T47D (cell line): ENCODE results near the gene MIXL1.

Experiments used
- DNase-seq, 2 experiments: peaks; one replicate each; pipeline versions ENCODE4 v3.0.0 to v3.0.0-alpha.2; 2011 to 2012; ENCODE audit warnings: low read depth in 1 of 2, low spot score in 1 of 2
- JUND ChIP-seq: IDR thresholded peaks from 2 replicates; pipeline ENCODE4 v1.6.1; 2012; ENCODE audit warnings: low read depth
- in situ Hi-C: cut with HindIII; loops from 2 replicates; pipeline ENCODE4 v1.10.0; 2016; ENCODE audit warnings: low sequenced_read_pairs, low pct_unique_long_range_greater_than_20kb

Gene MIXL1

DNA sequence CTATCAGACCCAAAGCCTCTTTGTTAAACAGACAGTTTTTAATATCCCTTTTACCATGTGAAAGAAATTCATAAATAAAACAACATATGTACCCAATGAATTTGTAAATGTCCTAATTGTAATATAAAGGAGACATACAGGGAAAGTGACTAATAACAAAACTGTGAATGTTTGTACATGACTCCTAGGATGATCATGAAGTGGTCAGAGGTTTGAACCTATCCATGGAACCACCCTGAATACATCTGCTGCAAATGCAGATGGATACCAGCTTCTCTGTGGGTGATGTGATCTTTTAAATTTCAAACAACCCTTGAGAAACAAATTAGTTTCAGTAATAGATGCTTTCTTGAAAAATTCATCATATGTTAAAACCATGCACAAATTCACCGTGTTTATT, 20.2 kb upstream of the MIXL1 start:
- in situ Hi-C loops, result no loop called here
- TF ChIP-seq JUND, result no peak

DNA sequence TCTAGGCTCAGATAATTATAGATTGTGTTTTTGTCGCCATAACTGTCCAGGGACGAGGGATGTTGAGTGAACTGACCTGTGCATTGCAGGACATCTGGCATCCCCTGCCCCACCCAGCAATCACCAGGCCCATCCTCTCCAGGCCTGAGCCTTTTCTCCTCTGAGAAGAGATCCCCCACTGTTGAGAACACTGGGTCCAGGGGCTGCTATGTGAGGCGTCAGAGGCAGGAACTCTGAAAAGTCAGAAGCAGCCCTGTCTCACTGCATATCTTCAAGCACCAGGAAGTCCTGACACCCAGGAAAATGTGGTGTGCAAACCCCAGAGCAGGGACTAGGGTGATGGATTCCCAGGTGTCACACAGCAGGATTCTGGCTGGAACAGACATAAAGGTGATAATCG, 19.8 kb upstream of the MIXL1 start:
- DNase-seq, result no peak
- TF ChIP-seq JUND, result no peak
- in situ Hi-C loops, result no loop called here

More for the DNA sequence above, 20.2 kb upstream of the MIXL1 start:
- DNase-seq, result no peak

DNA sequence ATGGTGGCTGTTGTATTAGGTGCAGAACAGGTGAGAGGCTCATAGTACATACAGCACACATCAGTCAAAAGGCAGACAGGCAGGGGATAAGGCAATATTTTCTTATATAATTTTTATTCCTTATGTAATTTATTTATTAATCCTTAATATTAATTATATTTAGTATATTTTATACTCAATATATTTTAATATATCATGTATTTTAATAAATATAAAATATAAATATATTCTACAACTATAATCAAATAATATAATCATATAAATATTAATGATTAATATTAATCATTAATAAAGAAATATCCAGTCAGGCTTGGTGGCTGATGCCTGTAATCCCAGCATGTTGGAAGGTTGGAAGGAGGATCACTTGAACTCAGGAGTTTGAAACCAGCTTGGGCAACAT, 19.3 kb upstream of the MIXL1 start:
- no peak for TF ChIP-seq JUND
- DNase-seq, result no peak
- in situ Hi-C loops, result no loop called here

DNA sequence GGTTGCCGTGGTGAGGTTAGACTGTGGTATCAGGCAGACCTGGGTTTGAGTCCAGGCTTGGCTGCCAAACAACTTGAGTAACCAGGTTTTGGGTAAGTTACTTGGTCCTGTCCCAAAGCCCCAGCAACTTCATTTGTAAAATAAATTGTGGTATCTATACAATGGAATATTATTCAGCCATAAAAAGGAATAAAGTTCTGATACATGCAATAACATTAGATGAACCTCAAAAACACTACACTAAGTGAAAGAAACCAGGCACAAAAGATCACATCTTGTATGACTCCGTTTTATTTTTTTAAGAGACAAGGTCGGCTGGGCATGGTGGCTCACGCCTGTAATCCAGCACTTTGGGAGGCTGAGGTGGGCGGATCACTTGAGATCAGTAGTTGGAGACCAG, 16.4 kb upstream of the MIXL1 start:
- no peak for DNase-seq
- in situ Hi-C loops, result no loop called here
- TF ChIP-seq JUND, result no peak

DNA sequence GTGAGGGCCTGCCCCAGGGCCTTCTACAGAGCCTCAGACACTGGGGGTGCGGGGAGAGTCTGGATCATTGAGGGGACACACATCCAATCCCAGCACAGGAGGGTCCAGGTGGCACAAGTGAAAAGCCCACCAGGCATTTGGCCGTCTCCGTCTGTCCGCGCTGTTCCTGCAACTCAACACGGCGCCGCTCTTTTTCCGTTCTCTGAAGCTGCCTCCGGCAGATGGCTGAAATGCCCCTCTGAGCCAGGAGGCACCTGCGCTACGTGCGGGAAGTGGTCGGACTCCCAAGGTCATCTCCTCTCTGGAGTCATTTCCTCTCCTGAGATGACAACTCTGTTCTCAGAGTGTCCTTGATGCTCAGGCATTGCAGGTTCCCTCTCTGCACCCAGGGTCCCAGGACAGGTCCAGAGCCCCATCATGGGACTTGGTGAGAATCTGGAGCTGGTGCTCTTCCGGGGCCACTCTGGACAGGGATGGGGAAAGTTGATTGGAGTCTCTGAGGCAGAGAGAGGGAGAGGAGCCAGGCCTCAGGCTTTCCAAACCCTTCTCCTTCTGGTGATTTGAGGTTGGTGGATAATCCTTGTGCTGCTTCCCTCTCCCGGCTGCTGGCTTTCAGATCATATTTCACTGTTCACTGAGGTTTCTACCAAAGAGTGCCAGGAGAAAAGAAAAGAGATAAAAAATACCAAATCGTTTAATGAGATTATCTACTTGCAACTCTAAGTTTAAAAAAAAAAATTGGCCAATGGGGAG, 14.0 kb upstream of the MIXL1 start:
- no peak for TF ChIP-seq JUND
- in situ Hi-C loops, result no loop called here
- no peak for DNase-seq

DNA sequence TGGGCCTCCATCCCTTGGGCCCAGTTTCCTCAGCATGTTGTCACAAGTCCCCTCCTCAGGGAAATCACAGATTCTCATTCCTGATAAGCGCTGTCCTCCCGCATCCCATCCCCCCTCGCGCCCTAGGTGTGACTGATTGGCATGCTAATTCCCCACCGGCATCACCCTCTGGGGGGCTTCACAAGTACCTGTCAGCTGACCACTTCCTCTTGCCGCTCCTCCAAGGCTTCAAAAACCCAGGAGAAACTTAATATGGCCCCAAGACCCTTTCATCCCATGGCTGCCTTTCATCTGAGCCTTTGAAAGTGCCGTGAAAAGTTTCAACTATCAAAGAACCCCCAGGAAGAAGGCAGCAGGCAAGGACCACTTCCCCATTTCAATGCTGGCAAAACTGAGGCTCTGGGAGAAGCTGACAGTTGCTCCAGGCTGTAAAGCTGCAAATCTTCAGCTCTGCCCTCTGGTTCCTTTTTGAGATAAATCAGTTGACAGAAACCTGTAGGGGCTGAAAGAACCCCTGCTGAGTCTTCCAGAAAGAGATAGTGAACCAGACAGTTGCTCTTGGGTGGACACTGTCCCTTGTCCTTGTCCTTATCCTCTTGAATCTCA, 12.8 kb upstream of the MIXL1 start:
- no peak for DNase-seq
- in situ Hi-C loops, result no loop called here
- TF ChIP-seq JUND, result no peak

DNA sequence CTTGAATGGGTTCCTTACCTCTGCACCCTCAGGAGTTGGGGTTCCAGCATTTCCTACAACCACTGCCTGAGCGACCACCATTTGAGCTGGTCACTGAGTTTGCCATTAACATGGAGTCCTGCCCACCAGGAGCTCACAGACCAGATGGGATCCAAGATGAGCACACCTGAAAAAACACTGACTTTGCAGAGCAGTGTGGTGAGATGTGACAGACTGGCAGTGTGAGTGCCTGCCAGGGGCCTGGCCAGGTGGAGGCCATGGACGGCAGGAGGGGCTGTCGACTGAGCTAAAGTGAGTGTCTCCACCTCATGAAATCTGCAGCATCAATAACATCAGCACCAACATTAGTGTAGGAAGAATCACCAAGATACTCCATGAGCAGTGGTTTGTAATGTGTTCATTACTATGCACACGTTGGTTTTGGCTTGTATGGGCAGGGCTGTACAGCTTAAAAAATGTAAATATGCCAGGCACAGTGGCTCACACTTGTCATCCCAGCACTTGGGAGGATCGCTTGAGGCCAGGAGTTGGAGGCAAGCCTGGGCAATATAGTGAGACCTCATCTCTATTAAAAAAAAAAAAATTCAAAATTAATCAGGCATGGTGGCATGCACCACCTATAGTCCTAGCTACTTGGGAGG, 12.2 kb upstream of the MIXL1 start:
- no peak for DNase-seq
- no peak for TF ChIP-seq JUND
- in situ Hi-C loops, result no loop called here

DNA sequence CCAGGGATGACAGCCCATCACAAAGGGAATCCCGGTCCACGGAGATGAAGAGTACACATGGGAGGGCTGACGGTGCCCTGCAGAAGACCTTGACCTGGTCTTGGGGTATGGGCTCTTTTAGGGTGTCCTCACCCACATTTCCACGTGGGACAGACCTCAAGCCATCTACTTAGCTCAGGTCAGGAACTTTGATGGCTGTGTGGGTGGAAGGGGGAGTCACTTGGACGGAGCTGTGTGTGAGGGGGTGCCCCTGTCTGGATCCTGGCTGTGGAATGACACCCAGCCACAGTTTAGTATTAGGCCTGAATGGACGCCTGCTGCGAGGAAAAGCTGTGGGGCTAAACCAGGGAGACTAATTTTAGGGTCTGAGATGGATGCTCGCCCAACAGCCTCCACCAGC, 10.9 kb upstream of the MIXL1 start:
- no peak for TF ChIP-seq JUND
- no peak for DNase-seq
- in situ Hi-C loops, result no loop called here

DNA sequence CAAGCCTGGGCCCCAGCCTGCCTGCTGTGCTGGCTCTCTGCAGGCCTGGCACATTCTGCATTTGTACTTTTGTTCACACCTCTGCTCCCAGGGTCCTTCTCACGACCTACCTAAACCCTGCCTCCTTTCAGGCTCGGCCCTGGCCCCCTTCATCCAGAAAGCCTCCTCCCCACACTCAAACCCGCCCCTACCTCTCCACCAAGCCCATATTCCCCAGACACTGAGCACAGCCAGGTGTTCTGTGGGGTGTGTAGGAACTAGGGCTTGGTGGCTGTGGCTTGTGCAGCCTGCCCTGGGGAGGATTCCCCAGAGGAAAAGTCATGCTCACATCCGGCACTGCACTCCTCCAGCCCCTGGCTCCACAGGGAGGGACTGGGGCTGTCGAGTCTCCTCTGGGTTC, 8.2 kb upstream of the MIXL1 start:
- no peak for DNase-seq
- TF ChIP-seq JUND, result no peak
- in situ Hi-C loops, result no loop called here

DNA sequence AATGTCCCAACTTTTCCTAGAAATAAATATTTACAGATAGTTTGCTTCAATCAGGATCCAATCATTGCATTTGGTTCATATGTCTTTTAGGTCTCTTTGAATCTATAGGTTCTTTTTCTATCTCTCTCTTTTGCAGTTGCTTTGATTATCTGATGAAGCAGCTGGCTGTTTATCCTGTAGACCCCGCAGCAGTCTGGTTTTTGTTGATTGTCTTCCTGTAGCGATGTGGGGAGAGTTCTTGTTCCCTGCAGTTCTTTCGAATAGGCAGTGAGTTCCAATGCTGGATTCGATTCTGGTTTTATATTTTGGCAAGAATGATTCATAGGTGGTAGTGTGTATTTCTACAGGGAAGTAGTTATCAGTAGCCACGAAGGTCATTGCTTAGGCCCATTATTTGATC, 7.4 kb upstream of the MIXL1 start:
- no peak for DNase-seq
- in situ Hi-C loops, result no loop called here
- TF ChIP-seq JUND, result no peak

DNA sequence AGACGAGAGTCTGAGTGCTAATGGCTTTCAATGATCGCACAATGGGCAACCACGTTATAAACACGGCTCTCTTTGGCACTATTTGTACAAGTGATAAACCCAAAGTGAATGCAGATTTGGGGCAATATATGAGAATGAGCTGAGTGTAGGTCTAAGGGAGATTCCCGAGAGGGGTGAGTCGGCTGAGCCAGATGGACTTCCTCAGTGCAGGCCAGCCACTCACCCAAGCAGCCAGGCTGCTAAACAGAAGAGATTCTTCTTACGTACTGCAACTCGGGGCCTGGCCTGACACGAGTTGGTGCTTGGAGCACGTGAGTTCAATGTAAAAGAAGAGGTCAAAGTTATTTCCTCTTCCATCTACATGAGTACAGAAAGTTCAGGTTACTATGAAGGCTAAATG, 6.2 kb upstream of the MIXL1 start:
- no peak for TF ChIP-seq JUND
- no peak for DNase-seq
- in situ Hi-C loops, result no loop called here

DNA sequence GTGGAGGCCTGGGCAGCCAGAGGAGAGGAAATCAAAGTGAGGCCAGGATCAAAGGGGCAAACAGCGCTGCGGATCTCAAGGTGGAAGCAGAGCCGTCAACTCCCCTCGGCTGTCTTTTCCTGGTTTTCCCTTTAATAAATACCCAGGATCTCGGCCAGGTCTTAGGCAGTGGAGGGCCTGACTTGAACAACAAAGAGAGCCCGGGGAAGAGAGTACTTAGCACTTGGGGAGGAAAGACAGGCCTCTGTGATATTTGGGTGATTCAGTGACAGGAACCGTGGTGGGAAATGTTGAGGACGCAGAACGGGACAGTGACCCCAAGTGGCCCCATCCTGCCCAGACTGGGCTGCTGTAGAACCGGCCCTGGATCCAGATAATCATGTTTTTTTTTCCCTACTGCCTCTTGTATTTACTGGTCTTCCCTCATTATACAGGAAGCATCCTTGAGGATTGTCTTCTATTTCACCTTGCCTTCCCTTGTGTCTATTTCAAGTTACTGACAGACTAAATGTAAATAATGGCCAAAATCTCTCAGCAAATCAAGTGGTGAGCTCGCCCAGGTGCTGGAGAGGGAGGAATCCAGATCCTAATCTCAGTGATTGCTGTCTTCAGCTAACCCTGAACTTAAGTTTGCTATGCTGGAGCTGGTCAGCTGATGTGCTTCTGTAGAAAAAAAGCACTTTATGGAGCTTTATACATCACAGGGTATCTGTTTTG, 2.8 kb upstream of the MIXL1 start:
- TF ChIP-seq JUND, result no peak
- peak; percentile 52 to 82 for DNase-seq
- in situ Hi-C loops, result no loop called here

DNA sequence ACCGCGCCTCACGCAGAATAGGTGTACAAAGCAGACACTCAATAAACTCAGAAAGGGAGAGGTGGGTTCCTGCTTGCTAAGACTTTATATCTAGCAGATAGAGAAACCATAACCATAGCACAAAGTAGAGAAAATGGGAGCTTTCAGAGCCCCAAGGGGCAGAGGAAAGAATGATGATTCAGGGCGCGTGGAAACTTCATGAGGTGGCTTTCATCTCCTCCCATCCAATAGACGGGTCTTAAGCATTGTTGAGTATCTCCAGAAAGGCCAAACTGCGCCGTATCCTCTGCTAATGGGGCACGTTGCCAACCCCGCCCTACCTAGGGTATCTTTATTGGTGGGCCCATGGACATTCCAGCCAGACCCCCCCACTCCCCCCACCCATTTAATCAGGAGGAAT, 778 bp upstream of the MIXL1 start:
- no peak for TF ChIP-seq JUND
- no peak for DNase-seq
- in situ Hi-C loops, result no loop called here
